Upper lobe of left lung (tissue), 6 donors: Measurements from ENCODE around the gene EXOC3. TPM values are rescaled to one million over a fixed set of nuclear protein-coding genes. Genes with fewer than 3 reads are reported as not detected.

Experiments used
- ATAC-seq, 2 donors: fragments of 200-7000 bp; cut with Tn5 transposase; one replicate each; pipeline ENCODE4 v1.9.1; 2022; ENCODE audit warnings: mild to moderate bottlenecking in 2 of 2, moderate library complexity in 2 of 2; ENCODE audit not compliant: low FRiP score in 2 of 2
- DNase-seq, 2 donors: peaks; one replicate each; pipeline ENCODE4 v3.0.0-alpha.2; 2019 to 2020
- H3K27ac ChIP-seq, 4 donors: fragments of 200-600 bp; sonication (generic); one replicate each; pipeline ENCODE4 v1.5.1; 2016 to 2019
- H3K27me3 ChIP-seq, 4 donors: fragments of 200-600 bp; sonication (generic); one replicate each; pipeline ENCODE4 v1.5.1; 2017 to 2019
- H3K36me3 ChIP-seq, 4 donors: fragments of 200-600 bp; sonication (generic); one replicate each; pipeline ENCODE4 v1.5.1; 2016 to 2019
- H3K4me1 ChIP-seq, 4 donors: fragments of 200-600 bp; sonication (generic); one replicate each; pipeline ENCODE4 v1.5.1; 2018 to 2019
- H3K4me3 ChIP-seq, 4 donors: fragments of 200-600 bp; sonication (generic); one replicate each; pipeline ENCODE4 v1.5.1; 2017 to 2019; ENCODE audit warnings: mild to moderate bottlenecking in 2 of 4, moderate library complexity in 1 of 4
- H3K9me3 ChIP-seq, 4 donors: fragments of 200-600 bp; sonication (generic); one replicate each; pipeline ENCODE4 v1.5.1; 2018 to 2019
- EP300 ChIP-seq, 4 donors: sonication (generic); formaldehyde crosslinking; IDR thresholded peaks; one replicate each; pipeline ENCODE4 v1.5.1; 2017; ENCODE audit warnings: antibody characterized with exemption in 4 of 4, control low read depth in 2 of 4
- POLR2A ChIP-seq, 4 donors: fragments of 450-650 bp; IDR thresholded peaks; one replicate each; pipeline ENCODE4 v1.5.1; 2016 to 2017; ENCODE audit warnings: antibody characterized with exemption in 4 of 4, mild to moderate bottlenecking in 2 of 4
- POLR2AphosphoS5 ChIP-seq, 2 donors: sonication (generic); formaldehyde crosslinking; IDR thresholded peaks; one replicate each; pipeline ENCODE4 v1.5.1; 2017; ENCODE audit warnings: antibody characterized with exemption in 2 of 2
- WGBS, 2 donors: methylation state at CpG; one replicate each; pipeline ENCODE4 v1.1.5; 2017 to 2018; 5-methylcytosine and 5-hydroxymethylcytosine counted together
- total RNA-seq, 6 donors: library from RNA; depleted of rRNA in 4 of 6; stranded (reverse); fragments of >200 nt in 4 of 6; gene quantifications; one replicate each; pipeline versions ENCODE4 v1.1.0 to v1.2.1, GENCODE V29; 2016 to 2021
- TF ChIP-seq, protein P1 (sequence below), 6 experiments: fragments of 450-650 bp in 4 of 6; fragments of 200-600 bp in 2 of 6; sonication (generic) in 2 of 6; IDR thresholded peaks; one replicate each; pipeline ENCODE4 v1.5.1; 2016 to 2019; ENCODE audit warnings: antibody characterized with exemption in 6 of 6
- donor health status: DM: no; HTN: no; CAD: no; lungs with moderate emphysema.
- donor health status: DM: no; HTN: yes; CAD: no; lungs with severe emphysema.

Gene EXOC3
- total RNA-seq, 6 donors from 2014 or later = 43.6 to 149 (median 64.5) TPM

DNA sequence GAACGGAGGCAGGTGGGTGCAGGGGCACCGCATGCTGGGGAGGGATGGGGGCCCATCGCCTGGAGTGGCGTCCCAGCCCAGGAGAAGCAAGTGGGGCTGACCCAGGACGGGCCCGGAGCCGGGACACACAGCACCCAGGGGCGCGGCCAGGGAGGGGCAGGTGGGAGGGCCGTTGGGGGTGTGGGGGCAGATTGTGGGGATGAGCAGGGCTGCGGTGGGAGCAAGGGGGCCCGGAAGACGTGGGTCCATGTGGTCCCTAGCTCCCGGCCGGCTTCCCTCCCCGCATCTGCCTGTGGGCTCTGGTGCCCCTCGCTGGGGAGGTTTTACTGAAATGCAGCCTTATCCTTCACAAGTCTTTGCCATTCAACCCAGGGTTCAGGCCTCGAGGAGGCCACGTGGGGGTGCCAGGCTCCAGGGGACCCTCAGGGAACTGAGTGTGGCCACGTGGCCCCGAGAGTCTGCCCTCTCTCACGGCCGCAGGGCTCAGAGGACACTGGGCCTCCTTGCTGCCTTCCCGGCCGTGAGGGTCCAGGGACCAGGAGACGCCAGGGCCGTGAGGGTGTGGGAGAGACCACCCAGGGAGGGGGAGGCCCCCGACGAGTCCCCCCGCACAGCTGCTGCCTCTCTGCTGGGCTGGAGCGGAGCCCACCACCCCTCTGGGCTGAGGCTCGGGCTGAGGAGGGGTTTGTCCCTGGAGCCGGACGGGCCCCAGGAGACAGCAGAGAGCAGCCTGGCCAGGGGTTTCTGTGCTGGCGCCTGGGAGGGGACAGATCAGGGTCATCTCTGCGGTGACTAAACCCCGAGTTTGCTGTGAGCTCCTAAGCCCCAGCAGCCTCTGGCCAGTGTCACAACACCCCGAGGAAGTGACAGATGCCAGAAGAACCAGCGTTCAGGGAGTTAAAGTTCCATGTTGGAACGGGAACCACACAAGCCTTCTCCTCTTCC is 46.0 kb downstream of the EXOC3 start:
- no peak overlapping the region for H3K27ac ChIP-seq
- peak in 1 of 2 donors; percentile 74 for DNase-seq

DNA sequence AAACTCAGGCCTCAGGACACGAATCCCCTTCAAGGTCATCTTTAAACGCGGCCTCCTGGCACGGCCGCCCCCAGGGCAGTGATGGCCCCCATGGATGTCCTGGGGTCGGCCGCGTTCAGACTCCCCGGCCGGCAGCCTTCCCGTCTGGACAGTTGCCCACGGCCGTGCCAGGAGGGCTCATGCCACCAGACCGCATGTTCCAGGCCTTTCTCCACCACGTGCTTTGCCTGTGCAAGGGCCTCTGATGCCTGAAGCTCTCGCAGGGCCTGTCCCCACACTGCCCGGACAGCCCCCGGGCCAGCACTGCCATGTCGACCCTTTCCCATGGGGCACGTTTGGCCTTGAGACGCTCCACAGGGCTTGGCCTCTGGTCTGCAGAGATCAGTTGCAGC is 46.7 kb downstream of the EXOC3 start:
- DNase-seq (peak in 1 of 2 donors; percentile 75), ATAC-seq (no peak)
- Histone ChIP-seq H3K4me3 (no peak overlapping the region), H3K27ac (no peak overlapping the region), H3K9me3 (no peaks in the 10 kb centered on the region), H3K27me3 (peaks cover 0 to 6% (median 2%) of the 10 kb centered on the region in 4 donors), H3K4me1 (peaks cover 0 to 4% (median 0%) of the 10 kb centered on the region in 4 donors), H3K36me3 (no peaks in the 10 kb centered on the region)
- TF ChIP-seq EP300 (IDR thresholded peaks at IDR 0.05) (no peak), POLR2A (IDR thresholded peaks at IDR 0.05) (no peak), POLR2AphosphoS5 (IDR thresholded peaks at IDR 0.05) (no peak)
- TF ChIP-seq, protein P1, sequence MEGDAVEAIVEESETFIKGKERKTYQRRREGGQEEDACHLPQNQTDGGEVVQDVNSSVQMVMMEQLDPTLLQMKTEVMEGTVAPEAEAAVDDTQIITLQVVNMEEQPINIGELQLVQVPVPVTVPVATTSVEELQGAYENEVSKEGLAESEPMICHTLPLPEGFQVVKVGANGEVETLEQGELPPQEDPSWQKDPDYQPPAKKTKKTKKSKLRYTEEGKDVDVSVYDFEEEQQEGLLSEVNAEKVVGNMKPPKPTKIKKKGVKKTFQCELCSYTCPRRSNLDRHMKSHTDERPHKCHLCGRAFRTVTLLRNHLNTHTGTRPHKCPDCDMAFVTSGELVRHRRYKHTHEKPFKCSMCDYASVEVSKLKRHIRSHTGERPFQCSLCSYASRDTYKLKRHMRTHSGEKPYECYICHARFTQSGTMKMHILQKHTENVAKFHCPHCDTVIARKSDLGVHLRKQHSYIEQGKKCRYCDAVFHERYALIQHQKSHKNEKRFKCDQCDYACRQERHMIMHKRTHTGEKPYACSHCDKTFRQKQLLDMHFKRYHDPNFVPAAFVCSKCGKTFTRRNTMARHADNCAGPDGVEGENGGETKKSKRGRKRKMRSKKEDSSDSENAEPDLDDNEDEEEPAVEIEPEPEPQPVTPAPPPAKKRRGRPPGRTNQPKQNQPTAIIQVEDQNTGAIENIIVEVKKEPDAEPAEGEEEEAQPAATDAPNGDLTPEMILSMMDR (IDR thresholded peaks at IDR 0.05) = no peak
- 81 to 87% methylated on average over 17 to 21 of the region's 21 CpGs for WGBS, 2 donors

More for the DNA sequence above, 46.0 kb downstream of the EXOC3 start:
- Histone ChIP-seq H3K27me3 (peaks cover 0 to 6% (median 2%) of the 10 kb centered on the region in 4 donors), H3K4me1 (peaks cover 0 to 4% (median 0%) of the 10 kb centered on the region in 4 donors), H3K4me3 (no peak overlapping the region), H3K9me3 (no peaks in the 10 kb centered on the region), H3K36me3 (no peaks in the 10 kb centered on the region)
- ATAC-seq = no peak
- TF ChIP-seq, protein P1 (IDR thresholded peaks at IDR 0.05) = no peak
- no peak for TF ChIP-seq POLR2A (IDR thresholded peaks at IDR 0.05)
- TF ChIP-seq POLR2AphosphoS5 (IDR thresholded peaks at IDR 0.05) = no peak
- 56 to 77% methylated on average over 12 to 40 of the region's 40 CpGs for WGBS, 2 donors

DNA sequence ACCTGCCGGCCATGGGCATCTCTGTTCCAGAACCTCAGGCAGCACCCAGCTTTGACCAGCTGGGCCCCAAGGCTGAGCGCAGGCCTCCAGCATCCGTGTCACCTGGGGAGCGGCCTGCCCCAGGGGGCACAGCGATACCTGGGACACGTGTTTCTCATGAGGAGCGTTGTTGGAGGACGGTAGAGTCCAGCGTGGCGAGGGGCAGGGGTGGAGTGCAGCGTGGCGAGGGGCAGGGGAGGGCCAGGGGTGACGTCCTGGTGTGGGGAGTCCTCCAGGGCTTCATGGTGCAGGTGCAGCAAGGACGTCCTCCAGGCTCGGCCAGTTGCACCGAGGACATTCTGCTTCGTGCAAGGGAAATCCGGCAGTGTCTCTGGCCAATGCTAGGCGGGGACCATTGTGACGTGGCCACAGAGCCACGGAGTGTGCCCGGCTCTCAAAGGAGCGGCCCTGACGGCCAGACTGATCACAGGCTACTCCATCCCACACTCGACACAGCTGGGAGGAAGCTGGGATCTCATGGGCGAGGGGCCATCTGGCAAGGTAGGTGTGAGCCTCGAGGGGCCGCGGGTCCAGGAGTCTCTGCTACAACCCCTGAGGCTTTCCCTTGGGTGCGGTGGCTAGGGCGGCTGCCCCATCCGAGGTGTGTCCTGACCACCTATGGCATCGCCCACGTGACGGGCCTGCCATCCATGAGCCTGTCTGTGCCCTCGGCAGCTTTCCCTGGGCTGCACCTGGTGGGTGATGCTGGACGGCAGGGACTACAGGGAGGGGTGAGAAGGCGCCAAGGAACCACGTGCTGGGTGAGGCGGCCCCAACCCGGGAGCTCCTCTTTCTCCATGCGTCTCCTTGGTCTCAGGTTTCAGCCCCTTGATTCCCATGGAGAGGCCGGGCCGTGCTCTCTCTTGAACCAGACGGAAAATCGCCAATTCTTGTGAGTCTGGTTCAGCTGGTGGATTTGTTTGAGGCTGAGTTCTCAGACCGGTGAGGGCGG is 47.4 kb downstream of the EXOC3 start:
- H3K4me1 ChIP-seq = peaks cover 0 to 4% (median 0%) of the 10 kb centered on the region in 4 donors
- H3K36me3 ChIP-seq = no peaks in the 10 kb centered on the region
- peaks cover 0 to 6% (median 2%) of the 10 kb centered on the region in 4 donors for H3K27me3 ChIP-seq
- ATAC-seq (no peak), DNase-seq (peak in 1 of 2 donors; percentile 71)
- 80 to 87% methylated on average over 25 to 47 of the region's 48 CpGs for WGBS, 2 donors
- H3K4me3 ChIP-seq = no peak overlapping the region
- H3K9me3 ChIP-seq = no peaks in the 10 kb centered on the region
- TF ChIP-seq, protein P1 (IDR thresholded peaks at IDR 0.05) = no peak
- TF ChIP-seq POLR2A (IDR thresholded peaks at IDR 0.05) = no peak
- TF ChIP-seq POLR2AphosphoS5 (IDR thresholded peaks at IDR 0.05) = no peak
- no peak for TF ChIP-seq EP300 (IDR thresholded peaks at IDR 0.05)
- no peak overlapping the region for H3K27ac ChIP-seq

DNA sequence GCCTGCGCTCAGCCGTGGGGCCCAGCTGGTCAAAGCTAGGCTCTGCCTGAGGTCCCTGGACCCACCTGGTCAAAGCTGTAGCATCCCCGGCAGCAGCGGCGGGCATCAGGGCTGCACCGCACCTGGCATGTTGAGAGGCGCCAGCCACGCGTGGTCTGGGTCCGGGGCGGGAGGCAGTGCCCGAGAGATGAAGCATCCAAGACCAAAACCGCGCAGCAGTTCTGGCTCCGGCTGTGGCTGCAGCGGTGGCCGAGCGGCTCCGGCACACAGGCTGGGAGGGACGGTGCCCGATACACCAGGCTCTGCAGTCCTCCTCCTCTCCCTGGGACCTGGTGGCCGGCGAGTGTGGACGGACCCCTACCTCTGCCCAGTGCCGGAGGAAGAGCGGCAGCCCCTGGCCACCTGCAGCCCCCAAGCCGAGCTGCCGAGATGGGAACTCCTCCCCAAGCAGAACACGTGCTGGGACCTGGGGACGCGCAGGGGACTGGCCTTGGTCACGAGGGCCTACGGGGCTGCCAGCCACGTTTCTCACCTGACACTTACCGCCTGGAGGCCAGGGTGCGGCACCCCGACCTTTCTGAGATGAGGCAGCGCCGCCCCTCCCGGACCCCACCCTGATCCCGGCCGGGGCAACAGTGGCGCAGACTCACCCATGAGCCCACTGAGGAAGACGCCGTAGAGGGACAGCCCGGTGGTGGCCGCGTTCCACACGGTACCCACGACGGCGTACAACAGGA is 48.3 kb downstream of the EXOC3 start:
- no peak overlapping the region for H3K4me3 ChIP-seq
- H3K9me3 ChIP-seq = no peaks in the 10 kb centered on the region
- no peaks in the 10 kb centered on the region for H3K4me1 ChIP-seq
- WGBS, 2 donors = 87 to 93% methylated on average over 20 to 52 of the region's 52 CpGs
- no peaks in the 10 kb centered on the region for H3K36me3 ChIP-seq
- ATAC-seq = no peak
- DNase-seq = peak in 1 of 2 donors; percentile 81
- H3K27me3 ChIP-seq = peaks cover 0 to 6% (median 2%) of the 10 kb centered on the region in 4 donors
- no peak overlapping the region for H3K27ac ChIP-seq
- TF ChIP-seq EP300 (IDR thresholded peaks at IDR 0.05) (no peak), POLR2A (IDR thresholded peaks at IDR 0.05) (no peak), POLR2AphosphoS5 (IDR thresholded peaks at IDR 0.05) (no peak)
- TF ChIP-seq, protein P1 (IDR thresholded peaks at IDR 0.05) = no peak
